Measurements from ENCODE around the gene PKNOX2.

PKNOX2 gene

GRCh38 chr11:125387901-125388300 lies 223.3 kb downstream of the PKNOX2 start:
- TF ChIP-seq TAF1 (IDR thresholded peaks at IDR 0.05; ENCODE audit: borderline replicate concordance, insufficient read depth, low read length) (no peak), SIN3A (IDR thresholded peaks at IDR 0.05; ENCODE audit: borderline replicate concordance, insufficient read depth, low read length) (no peak), FOXP2 (optimal IDR thresholded peaks at IDR 0.05; ENCODE audit: borderline replicate concordance, extremely low read depth, extremely low read length, insufficient read depth) (no peak), REST (IDR thresholded peaks at IDR 0.05; ENCODE audit: insufficient read depth in 1 of 2, low read depth in 2 of 2, low read length in 2 of 2) (no peak), POLR2AphosphoS5 (IDR thresholded peaks at IDR 0.05; ENCODE audit: low read depth, low read length) (no peak)

- TF ChIP-seq SIN3A (IDR thresholded peaks at IDR 0.05; ENCODE audit: borderline replicate concordance, insufficient read depth, low read length) (no peak), FOXP2 (optimal IDR thresholded peaks at IDR 0.05; ENCODE audit: borderline replicate concordance, extremely low read depth, extremely low read length, insufficient read depth) (no peak), TAF1 (IDR thresholded peaks at IDR 0.05; ENCODE audit: borderline replicate concordance, insufficient read depth, low read length) (no peak), POLR2AphosphoS5 (IDR thresholded peaks at IDR 0.05; ENCODE audit: low read depth, low read length) (no peak), REST (IDR thresholded peaks at IDR 0.05; ENCODE audit: insufficient read depth in 1 of 2, low read depth in 2 of 2, low read length in 2 of 2) (no peak)
These were observed 224.1 kb downstream of the PKNOX2 start for GRCh38 chr11:125388611-125389010.

- TF ChIP-seq REST (IDR thresholded peaks at IDR 0.05; ENCODE audit: insufficient read depth in 1 of 2, low read depth in 2 of 2, low read length in 2 of 2) = no peak
- TF ChIP-seq FOXP2 (optimal IDR thresholded peaks at IDR 0.05; ENCODE audit: borderline replicate concordance, extremely low read depth, extremely low read length, insufficient read depth) = no peak
- no peak for TF ChIP-seq SIN3A (IDR thresholded peaks at IDR 0.05; ENCODE audit: borderline replicate concordance, insufficient read depth, low read length)
- TF ChIP-seq POLR2AphosphoS5 (IDR thresholded peaks at IDR 0.05; ENCODE audit: low read depth, low read length) = no peak
- TF ChIP-seq TAF1 (IDR thresholded peaks at IDR 0.05; ENCODE audit: borderline replicate concordance, insufficient read depth, low read length) = no peak
These were observed 225.0 kb downstream of the PKNOX2 start for GRCh38 chr11:125389339-125390166.

GRCh38 chr11:125390946-125391345 lies 226.4 kb downstream of the PKNOX2 start:
- no peak for TF ChIP-seq SIN3A (IDR thresholded peaks at IDR 0.05; ENCODE audit: borderline replicate concordance, insufficient read depth, low read length)
- TF ChIP-seq TAF1 (IDR thresholded peaks at IDR 0.05; ENCODE audit: borderline replicate concordance, insufficient read depth, low read length) = no peak
- TF ChIP-seq FOXP2 (optimal IDR thresholded peaks at IDR 0.05; ENCODE audit: borderline replicate concordance, extremely low read depth, extremely low read length, insufficient read depth) = no peak
- no peak for TF ChIP-seq POLR2AphosphoS5 (IDR thresholded peaks at IDR 0.05; ENCODE audit: low read depth, low read length)
- TF ChIP-seq REST (IDR thresholded peaks at IDR 0.05; ENCODE audit: insufficient read depth in 1 of 2, low read depth in 2 of 2, low read length in 2 of 2) = no peak
